WTC11 (cell line): ENCODE results near the gene SERINC4. TPM values are rescaled to one million over a fixed set of nuclear protein-coding genes. Genes with fewer than 3 reads are reported as not detected.
A peak's percentile ranks its signal among the peaks of the same experiment; 100 is the strongest.

Experiments used
- ATF2 ChIP-seq: sonication (generic); formaldehyde crosslinking; IDR thresholded peaks from 2 replicates; pipeline ENCODE4 v1.8.1; 2022; ENCODE audit warnings: low read depth, missing genetic modification reagents, borderline replicate concordance
- ELF4 ChIP-seq: sonication (generic); formaldehyde crosslinking; IDR thresholded peaks from 2 replicates; pipeline ENCODE4 v1.8.1; 2022; ENCODE audit warnings: low read depth, mild to moderate bottlenecking, moderate library complexity, missing genetic modification reagents
- EMX1 ChIP-seq: fragments of 250-450 bp; sonication (Bioruptor Pico); IDR thresholded peaks from 2 replicates; pipeline ENCODE4 v1.8.0; 2021; ENCODE audit warnings: mild to moderate bottlenecking
- ETV6 ChIP-seq: sonication (generic); formaldehyde crosslinking; IDR thresholded peaks from 2 replicates; pipeline ENCODE4 v1.8.1; 2022; ENCODE audit warnings: mild to moderate bottlenecking, missing genetic modification reagents
- IRF1 ChIP-seq: sonication (generic); formaldehyde crosslinking; IDR thresholded peaks from 2 replicates; pipeline ENCODE4 v1.8.0; 2023; ENCODE audit warnings: missing genetic modification reagents
- JAZF1 ChIP-seq: fragments of 250-450 bp; sonication (Bioruptor Pico); IDR thresholded peaks from 2 replicates; pipeline ENCODE4 v1.9.0; 2021; ENCODE audit warnings: moderate library complexity, mild to moderate bottlenecking, inconsistent platforms
- MYBL2 ChIP-seq: sonication (generic); formaldehyde crosslinking; IDR thresholded peaks from 2 replicates; pipeline ENCODE4 v1.8.1; 2023; ENCODE audit warnings: mild to moderate bottlenecking, moderate library complexity, missing genetic modification reagents
- NFYB ChIP-seq: sonication (generic); formaldehyde crosslinking; conservative IDR thresholded peaks from 2 replicates; pipeline ENCODE4 v1.8.0; 2022; ENCODE audit warnings: low read depth, missing genetic modification reagents
- SMAD4 ChIP-seq: sonication (generic); formaldehyde crosslinking; IDR thresholded peaks from 2 replicates; pipeline ENCODE4 v1.8.0; 2022; ENCODE audit warnings: mild to moderate bottlenecking, missing genetic modification reagents
- SOX15 ChIP-seq: fragments of 250-450 bp; sonication (Bioruptor Pico); IDR thresholded peaks from 2 replicates; pipeline ENCODE4 v1.9.0; 2021; ENCODE audit warnings: mild to moderate bottlenecking
- TEAD1 ChIP-seq: sonication (generic); formaldehyde crosslinking; IDR thresholded peaks from 2 replicates; pipeline ENCODE4 v1.8.0; 2022; ENCODE audit warnings: mild to moderate bottlenecking, missing genetic modification reagents
- ZNF232 ChIP-seq: sonication (generic); formaldehyde crosslinking; IDR thresholded peaks from 2 replicates; pipeline ENCODE4 v1.8.0; 2022; ENCODE audit warnings: mild to moderate bottlenecking, missing genetic modification reagents
- ZNF512 ChIP-seq: sonication (generic); formaldehyde crosslinking; IDR thresholded peaks from 2 replicates; pipeline ENCODE4 v1.8.1; 2022; ENCODE audit warnings: missing genetic modification reagents, borderline replicate concordance
- ZNF671 ChIP-seq: fragments of 250-450 bp; sonication (Bioruptor Pico); IDR thresholded peaks from 2 replicates; pipeline ENCODE4 v1.8.0; 2021; ENCODE audit warnings: mild to moderate bottlenecking
- total RNA-seq: library from RNA; stranded (reverse); gene quantifications from 3 replicates; pipeline ENCODE4 v1.2.3, GENCODE V29; 2021
- TF ChIP-seq, protein P1 (sequence below): fragments of 250-450 bp; sonication (Bioruptor Pico); IDR thresholded peaks from 2 replicates; pipeline ENCODE4 v1.9.0; 2021; ENCODE audit warnings: mild to moderate bottlenecking
- TF ChIP-seq, protein P2 (sequence below): sonication (generic); formaldehyde crosslinking; IDR thresholded peaks from 2 replicates; pipeline ENCODE4 v1.8.1; 2023; ENCODE audit warnings: mild to moderate bottlenecking, missing genetic modification reagents, moderate library complexity
- TF ChIP-seq, protein P3 (sequence below): sonication (generic); formaldehyde crosslinking; IDR thresholded peaks from 2 replicates; pipeline ENCODE4 v1.8.0; 2023; ENCODE audit warnings: missing genetic modification reagents, mild to moderate bottlenecking, borderline replicate concordance
- TF ChIP-seq, protein P4 (sequence below): sonication (generic); formaldehyde crosslinking; IDR thresholded peaks from 2 replicates; pipeline ENCODE4 v1.8.1; 2023; ENCODE audit warnings: mild to moderate bottlenecking, missing genetic modification reagents, moderate library complexity

SERINC4 gene
- total RNA-seq, 1 experiment from 2014 or later, result not detected

GRCh38 chr15:43800286-43801141 lies 494 bp upstream of the SERINC4 start, which contains the start of gene HYPK (continued):
- TF ChIP-seq SMAD4 (CRISPR knock-in tag) (no peak), MYBL2 (no peak; the same call in 1 of the 2 replicates), TEAD1 (CRISPR knock-in tag) (no peak; the same call in 1 of the 2 replicates), IRF1 (CRISPR knock-in tag) (0 out of 2 replicates have a peak, but pooled peaks have one; percentile 53), ETV6 (CRISPR knock-in tag) (peak; percentile 76), ELF4 (no peak), SOX15 (no peak), ZNF232 (CRISPR knock-in tag) (peak; percentile 18; the same call in 1 of the 2 replicates), JAZF1 (CRISPR knock-in tag) (no peak), ZNF512 (CRISPR knock-in tag) (no peak), ZNF671 (CRISPR knock-in tag) (peak; percentile 62; the same call in 1 of the 2 replicates), ATF2 (no peak), EMX1 (no peak), NFYB (no peak)
- TF ChIP-seq, protein P1, sequence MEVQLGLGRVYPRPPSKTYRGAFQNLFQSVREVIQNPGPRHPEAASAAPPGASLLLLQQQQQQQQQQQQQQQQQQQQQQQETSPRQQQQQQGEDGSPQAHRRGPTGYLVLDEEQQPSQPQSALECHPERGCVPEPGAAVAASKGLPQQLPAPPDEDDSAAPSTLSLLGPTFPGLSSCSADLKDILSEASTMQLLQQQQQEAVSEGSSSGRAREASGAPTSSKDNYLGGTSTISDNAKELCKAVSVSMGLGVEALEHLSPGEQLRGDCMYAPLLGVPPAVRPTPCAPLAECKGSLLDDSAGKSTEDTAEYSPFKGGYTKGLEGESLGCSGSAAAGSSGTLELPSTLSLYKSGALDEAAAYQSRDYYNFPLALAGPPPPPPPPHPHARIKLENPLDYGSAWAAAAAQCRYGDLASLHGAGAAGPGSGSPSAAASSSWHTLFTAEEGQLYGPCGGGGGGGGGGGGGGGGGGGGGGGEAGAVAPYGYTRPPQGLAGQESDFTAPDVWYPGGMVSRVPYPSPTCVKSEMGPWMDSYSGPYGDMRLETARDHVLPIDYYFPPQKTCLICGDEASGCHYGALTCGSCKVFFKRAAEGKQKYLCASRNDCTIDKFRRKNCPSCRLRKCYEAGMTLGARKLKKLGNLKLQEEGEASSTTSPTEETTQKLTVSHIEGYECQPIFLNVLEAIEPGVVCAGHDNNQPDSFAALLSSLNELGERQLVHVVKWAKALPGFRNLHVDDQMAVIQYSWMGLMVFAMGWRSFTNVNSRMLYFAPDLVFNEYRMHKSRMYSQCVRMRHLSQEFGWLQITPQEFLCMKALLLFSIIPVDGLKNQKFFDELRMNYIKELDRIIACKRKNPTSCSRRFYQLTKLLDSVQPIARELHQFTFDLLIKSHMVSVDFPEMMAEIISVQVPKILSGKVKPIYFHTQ (CRISPR knock-in tag), result no peak
- TF ChIP-seq, protein P2, sequence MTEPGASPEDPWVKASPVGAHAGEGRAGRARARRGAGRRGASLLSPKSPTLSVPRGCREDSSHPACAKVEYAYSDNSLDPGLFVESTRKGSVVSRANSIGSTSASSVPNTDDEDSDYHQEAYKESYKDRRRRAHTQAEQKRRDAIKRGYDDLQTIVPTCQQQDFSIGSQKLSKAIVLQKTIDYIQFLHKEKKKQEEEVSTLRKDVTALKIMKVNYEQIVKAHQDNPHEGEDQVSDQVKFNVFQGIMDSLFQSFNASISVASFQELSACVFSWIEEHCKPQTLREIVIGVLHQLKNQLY (CRISPR knock-in tag), result no peak
- TF ChIP-seq, protein P3, sequence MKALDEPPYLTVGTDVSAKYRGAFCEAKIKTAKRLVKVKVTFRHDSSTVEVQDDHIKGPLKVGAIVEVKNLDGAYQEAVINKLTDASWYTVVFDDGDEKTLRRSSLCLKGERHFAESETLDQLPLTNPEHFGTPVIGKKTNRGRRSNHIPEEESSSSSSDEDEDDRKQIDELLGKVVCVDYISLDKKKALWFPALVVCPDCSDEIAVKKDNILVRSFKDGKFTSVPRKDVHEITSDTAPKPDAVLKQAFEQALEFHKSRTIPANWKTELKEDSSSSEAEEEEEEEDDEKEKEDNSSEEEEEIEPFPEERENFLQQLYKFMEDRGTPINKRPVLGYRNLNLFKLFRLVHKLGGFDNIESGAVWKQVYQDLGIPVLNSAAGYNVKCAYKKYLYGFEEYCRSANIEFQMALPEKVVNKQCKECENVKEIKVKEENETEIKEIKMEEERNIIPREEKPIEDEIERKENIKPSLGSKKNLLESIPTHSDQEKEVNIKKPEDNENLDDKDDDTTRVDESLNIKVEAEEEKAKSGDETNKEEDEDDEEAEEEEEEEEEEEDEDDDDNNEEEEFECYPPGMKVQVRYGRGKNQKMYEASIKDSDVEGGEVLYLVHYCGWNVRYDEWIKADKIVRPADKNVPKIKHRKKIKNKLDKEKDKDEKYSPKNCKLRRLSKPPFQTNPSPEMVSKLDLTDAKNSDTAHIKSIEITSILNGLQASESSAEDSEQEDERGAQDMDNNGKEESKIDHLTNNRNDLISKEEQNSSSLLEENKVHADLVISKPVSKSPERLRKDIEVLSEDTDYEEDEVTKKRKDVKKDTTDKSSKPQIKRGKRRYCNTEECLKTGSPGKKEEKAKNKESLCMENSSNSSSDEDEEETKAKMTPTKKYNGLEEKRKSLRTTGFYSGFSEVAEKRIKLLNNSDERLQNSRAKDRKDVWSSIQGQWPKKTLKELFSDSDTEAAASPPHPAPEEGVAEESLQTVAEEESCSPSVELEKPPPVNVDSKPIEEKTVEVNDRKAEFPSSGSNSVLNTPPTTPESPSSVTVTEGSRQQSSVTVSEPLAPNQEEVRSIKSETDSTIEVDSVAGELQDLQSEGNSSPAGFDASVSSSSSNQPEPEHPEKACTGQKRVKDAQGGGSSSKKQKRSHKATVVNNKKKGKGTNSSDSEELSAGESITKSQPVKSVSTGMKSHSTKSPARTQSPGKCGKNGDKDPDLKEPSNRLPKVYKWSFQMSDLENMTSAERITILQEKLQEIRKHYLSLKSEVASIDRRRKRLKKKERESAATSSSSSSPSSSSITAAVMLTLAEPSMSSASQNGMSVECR (CRISPR knock-in tag), result peak; percentile 67; the same call in 1 of the 2 replicates
- TF ChIP-seq, protein P4, sequence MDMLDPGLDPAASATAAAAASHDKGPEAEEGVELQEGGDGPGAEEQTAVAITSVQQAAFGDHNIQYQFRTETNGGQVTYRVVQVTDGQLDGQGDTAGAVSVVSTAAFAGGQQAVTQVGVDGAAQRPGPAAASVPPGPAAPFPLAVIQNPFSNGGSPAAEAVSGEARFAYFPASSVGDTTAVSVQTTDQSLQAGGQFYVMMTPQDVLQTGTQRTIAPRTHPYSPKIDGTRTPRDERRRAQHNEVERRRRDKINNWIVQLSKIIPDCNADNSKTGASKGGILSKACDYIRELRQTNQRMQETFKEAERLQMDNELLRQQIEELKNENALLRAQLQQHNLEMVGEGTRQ (CRISPR knock-in tag), result no peak
